ENCODE data around the gene HMX2. TPM values are rescaled to one million over a fixed set of nuclear protein-coding genes. Genes with fewer than 3 reads are reported as not detected.

HMX2 gene
- total and polyA plus RNA-seq, 5 experiments from 2014 or later = not detected

DNA sequence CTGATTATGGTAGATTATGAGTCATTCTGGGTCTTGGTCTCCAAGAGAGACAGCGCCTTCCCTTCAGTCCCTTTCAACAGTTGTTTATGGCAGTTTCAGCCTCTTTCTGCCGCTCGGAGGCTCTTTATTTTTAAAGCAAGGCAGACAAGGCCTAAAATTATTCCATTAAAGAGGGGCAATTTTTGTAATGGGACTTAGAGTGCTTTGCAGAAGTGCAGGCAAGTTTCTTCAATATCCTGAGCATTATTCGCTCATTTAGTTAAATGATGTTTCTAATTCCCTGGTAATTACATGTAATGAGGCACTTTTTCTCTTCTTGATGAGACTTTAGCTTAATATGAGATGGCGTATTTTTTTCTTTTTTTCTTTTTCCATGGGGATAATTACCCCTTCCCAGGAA is 39.8 kb downstream of the HMX2 start:
- POLR2A ChIA-PET = no interaction called here
- Mint-ChIP-seq H3K9me3 (peaks cover 0 to 32% (median 16%) of the 10 kb centered on the region in 9 donors), H3K27ac (no peak overlapping the region), H3K4me3 (no peak overlapping the region), H3K36me3 (peaks cover 38 to 67% (median 54%) of the 10 kb centered on the region in 3 donors), H3K27me3 (no peaks in the 10 kb centered on the region), H3K4me1 (peaks cover 0 to 3% (median 0%) of the 10 kb centered on the region in 4 donors)
- DNase-seq = no peak
- no peak for ATAC-seq

DNA sequence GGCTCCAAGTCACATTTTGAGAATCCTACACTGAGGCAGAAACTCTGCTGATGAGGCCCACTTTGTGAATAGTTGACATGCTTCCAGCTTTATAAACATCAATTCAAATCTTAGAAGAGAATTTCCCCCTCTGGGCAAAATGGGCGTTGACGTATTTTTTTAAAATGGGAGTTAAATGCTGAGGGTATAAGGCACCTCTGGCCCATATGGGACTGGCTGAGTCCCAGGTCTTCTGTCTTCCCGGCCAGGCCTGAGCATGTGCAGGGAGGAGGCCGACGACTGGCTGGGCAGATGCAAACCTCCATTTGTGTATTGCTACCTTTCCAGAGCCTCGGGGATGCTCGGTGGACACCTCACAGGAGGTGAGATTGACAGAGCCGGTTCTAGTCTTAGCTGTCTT is 44.0 kb downstream of the HMX2 start:
- H3K4me1 Mint-ChIP-seq = peaks cover 0 to 6% (median 1%) of the 10 kb centered on the region in 4 donors
- H3K9me3 Mint-ChIP-seq = peaks cover 0 to under 1% (median 0%) of the 10 kb centered on the region in 9 donors
- H3K36me3 Mint-ChIP-seq = peaks cover 9 to 46% (median 19%) of the 10 kb centered on the region in 3 donors
- DNase-seq (no peak), ATAC-seq (no peak)
- POLR2A ChIA-PET = no interaction called here
- H3K27me3 Mint-ChIP-seq = no peaks in the 10 kb centered on the region
- no peak overlapping the region for H3K4me3 Mint-ChIP-seq
- peak overlapping the region in 2 of 10 donors; percentile 36 to 65 for H3K27ac Mint-ChIP-seq

DNA sequence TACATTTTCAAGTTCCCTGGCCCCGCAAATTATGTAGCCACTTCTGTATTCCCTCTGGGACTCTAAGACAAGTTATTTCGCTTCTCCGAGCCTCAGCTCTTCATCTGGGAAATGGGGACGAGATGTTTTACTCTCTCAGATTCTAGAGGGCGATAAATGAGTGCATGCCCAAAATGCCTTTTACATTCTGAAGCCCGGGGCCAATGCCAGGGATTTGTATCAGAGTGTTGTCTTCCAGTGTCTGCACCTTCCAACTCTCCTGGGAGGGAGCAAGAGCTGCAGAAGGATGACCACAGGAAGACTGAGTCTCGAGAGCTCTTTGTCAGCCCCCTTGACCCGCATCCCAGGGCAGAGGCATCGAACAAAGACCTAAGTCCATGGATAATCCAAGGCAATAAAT is 46.1 kb downstream of the HMX2 start:
- H3K9me3 Mint-ChIP-seq = peaks cover 0 to 10% (median 0%) of the 10 kb centered on the region in 9 donors
- H3K4me3 Mint-ChIP-seq = no peak overlapping the region
- no peaks in the 10 kb centered on the region for H3K27me3 Mint-ChIP-seq
- POLR2A ChIA-PET = no interaction called here
- H3K4me1 Mint-ChIP-seq = peaks cover 0 to 10% (median 8%) of the 10 kb centered on the region in 4 donors
- H3K27ac Mint-ChIP-seq = no peak overlapping the region
- peaks cover 7 to 33% (median 18%) of the 10 kb centered on the region in 3 donors for H3K36me3 Mint-ChIP-seq
- DNase-seq (no peak), ATAC-seq (no peak)

Other genes with a start within 250 kb of the HMX2 start
- gene FAM24A, start 237.5 kb upstream of the HMX2 start, total RNA-seq = not detected
- not detected for gene FAM24A, start 237.5 kb upstream of the HMX2 start, polyA plus RNA-seq
- gene C10orf88, start 193.9 kb upstream of the HMX2 start, total RNA-seq = 10 to 100 TPM; 13.3 to 13.9 TPM
- 1 to 10 TPM; 6.0 to 8.8 (median 7.0) TPM for gene C10orf88, start 193.9 kb upstream of the HMX2 start, polyA plus RNA-seq
- 1 to 10 TPM; 5.6 to 6.3 TPM for gene PSTK, start 167.7 kb upstream of the HMX2 start, total RNA-seq
- 10 to 100 TPM in 2 of 3 donors, 1 to 10 TPM in 1; 8.8 to 11.7 (median 11.0) TPM for gene PSTK, start 167.7 kb upstream of the HMX2 start, polyA plus RNA-seq
- gene IKZF5, start 139.3 kb upstream of the HMX2 start, total RNA-seq = 10 to 100 TPM; 47.3 to 50.5 TPM
- gene IKZF5, start 139.3 kb upstream of the HMX2 start, polyA plus RNA-seq = 10 to 100 TPM; 13.1 to 22.2 (median 15.8) TPM
- gene ACADSB, start 139.1 kb upstream of the HMX2 start, total RNA-seq = 10 to 100 TPM; 46.3 to 46.8 TPM
- gene ACADSB, start 139.1 kb upstream of the HMX2 start, polyA plus RNA-seq = 10 to 100 TPM; 28.3 to 46.4 (median 33.4) TPM
- not detected for gene HMX3, start 12.2 kb upstream of the HMX2 start, total RNA-seq
- gene HMX3, start 12.2 kb upstream of the HMX2 start, polyA plus RNA-seq = not detected
- 100 to 1,000 TPM; 170 to 173 TPM for gene BUB3, start 6.3 kb downstream of the HMX2 start, total RNA-seq
- 100 to 1,000 TPM; 217 to 247 (median 243) TPM for gene BUB3, start 6.3 kb downstream of the HMX2 start, polyA plus RNA-seq

Data from naive thymus-derived CD8-positive, alpha-beta T cell (primary cell).